Measurements from ENCODE around the gene CHRNA9.

GRCh38 chr4:40317916-40318658 lies 17.0 kb upstream of the CHRNA9 start:
- no peak for TF ChIP-seq CTCF (IDR thresholded peaks at IDR 0.05; ENCODE audit: insufficient read depth, low read depth, low read length)
- no peak for TF ChIP-seq EZH2 (IDR thresholded peaks at IDR 0.05; ENCODE audit: insufficient read depth, low read length)

All from astrocyte (in vitro differentiated cells and primary cell).